GM19328 (cell line): ENCODE results near the gene RBPJ.
"Not testable (repeated sequence)": the region's sequence is repeated elsewhere in the genome, so short reads cannot be mapped to it uniquely, and the experiment has no call there.

ENCODE experiments used
- ATAC-seq: cut with Tn5 transposase; IDR thresholded peaks from one replicate; pipeline ENCODE4 v1.9.1; 2021; ENCODE audit warnings: mild to moderate bottlenecking, moderate library complexity; ENCODE audit not compliant: unreplicated experiment

The RBPJ gene

GRCh38 chr4:26334366-26334765 lies 13.6 kb downstream of the RBPJ start:
- ATAC-seq, result no peak

DNA sequence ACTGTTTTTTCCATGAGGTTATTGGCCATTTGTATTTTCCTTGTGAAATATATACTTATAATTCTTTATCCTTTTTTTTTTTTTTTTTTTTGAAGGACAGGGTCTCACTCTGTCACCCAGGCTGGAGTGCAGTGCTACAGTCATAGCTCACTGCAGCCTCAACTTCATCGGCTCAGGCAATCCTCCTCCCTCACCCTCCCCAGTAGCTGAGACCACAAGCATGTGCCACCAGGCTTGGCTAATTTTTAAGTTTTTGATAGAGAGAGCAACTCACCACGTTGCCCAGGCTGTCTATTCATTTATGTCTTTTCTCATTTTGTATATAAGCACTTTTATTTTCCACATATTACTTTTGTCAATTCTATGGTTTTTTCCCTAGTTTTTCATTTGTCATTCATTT lies 16.8 kb downstream of the RBPJ start:
- no peak for ATAC-seq

DNA sequence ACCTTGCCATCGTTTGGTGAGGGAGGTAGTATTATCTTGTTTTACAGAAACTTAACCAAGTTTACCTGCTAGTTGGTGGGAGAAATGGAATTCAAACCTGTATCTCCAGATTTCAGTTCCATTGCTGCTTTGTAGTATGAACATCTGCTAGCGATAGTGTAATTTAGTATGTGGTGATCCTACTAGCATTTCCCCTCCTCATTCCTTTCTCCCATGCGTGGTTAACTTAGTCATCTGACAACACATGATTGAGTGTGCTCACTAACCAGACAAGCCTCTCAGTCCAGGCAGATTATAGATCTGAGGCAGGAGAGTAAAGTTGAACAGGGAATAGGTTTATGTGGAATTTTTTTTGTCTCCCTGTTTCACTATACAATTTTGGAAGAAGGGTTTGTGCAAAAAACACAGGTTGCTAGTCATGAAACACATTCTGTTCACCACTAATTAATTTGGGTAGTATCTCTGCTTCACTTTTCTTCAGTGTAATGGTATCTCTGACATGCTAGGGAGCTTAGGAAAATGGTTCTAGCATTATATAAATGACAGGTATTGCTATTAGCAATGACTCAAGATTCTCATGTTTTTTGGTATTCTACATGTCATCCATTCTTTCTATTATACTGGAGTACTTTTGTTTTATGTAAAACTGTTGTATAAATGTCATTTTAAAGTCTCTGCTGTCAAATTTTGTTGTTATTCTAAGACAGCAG lies 21.7 kb downstream of the RBPJ start:
- no peak for ATAC-seq

DNA sequence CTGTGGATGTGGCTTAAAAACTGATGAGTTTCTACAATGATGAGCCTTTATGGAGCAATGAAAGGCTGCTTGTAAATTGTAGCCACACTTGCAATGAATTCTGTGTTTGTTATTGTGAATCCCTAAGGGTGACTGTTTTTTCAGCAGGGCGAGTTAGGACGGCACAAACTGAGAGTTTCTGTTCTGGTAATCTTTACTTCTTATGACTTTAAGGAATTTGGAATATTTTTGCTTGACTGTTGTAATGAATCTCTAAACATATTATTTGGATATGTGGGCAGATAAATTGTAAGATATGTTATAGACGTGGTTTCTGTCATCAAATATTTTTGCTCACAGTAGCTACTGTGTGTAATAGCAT lies 22.2 kb downstream of the RBPJ start:
- no peak for ATAC-seq

GRCh38 chr4:26344901-26345564 lies 24.2 kb downstream of the RBPJ start:
- ATAC-seq, result no peak

GRCh38 chr4:26345565-26345938 lies 24.7 kb downstream of the RBPJ start:
- no peak for ATAC-seq

DNA sequence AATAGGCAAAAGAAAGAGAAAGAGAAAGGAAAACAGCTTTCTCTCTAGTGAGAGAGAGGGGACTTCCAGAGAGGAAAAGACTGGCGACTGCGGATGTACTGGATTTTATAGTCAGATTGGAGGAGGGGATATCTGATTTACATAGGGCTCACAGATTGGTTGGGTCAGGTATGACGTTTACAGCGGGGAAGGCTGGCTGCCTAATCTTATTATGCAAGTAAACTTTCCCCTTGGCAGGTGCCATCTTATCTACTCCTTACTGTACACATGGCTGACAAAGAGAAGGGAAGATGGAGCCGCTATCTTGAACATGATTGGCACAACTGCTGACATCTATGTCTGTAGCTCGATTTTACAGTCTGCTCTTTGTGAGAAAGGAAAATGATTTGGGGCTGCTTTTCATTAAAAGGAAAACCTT lies 25.4 kb downstream of the RBPJ start:
- no peak for ATAC-seq

DNA sequence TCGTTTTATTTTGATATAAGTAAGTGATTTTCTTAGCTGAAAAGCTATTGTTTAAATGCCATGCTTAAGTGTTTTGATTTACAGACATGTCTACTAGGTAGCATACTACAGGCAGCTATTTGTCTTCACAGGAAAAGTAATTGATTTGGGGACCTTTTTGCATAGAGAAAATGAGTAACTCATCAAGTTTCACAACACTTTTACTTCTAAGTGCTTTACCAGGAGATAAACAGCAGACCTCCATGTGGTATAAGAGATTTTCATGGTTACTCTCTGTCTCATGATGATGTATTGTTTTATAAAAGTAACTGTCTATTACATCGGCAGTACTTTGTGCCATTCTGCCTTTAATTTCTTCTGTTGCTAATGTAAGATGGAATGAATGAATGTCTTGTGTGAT lies 28.7 kb downstream of the RBPJ start:
- no peak for ATAC-seq

DNA sequence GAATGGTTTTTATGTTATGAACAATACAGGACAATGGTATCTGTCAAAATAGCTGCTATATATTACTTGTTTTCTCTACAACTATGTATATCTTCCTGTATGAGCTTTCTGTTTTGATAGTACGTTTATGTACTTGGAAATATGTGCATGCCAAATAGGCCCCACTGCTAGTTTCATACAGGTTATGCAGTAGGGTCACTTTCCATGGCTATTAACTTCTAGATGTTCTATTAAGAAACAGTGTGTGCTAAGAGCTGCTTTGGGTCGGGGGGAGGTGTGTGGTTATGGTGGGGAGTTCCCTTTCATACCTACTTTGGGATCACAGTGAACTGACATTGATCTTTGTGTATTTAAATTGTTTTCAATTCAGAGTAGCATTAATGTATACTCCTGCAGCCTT lies 30.9 kb downstream of the RBPJ start:
- no peak for ATAC-seq

DNA sequence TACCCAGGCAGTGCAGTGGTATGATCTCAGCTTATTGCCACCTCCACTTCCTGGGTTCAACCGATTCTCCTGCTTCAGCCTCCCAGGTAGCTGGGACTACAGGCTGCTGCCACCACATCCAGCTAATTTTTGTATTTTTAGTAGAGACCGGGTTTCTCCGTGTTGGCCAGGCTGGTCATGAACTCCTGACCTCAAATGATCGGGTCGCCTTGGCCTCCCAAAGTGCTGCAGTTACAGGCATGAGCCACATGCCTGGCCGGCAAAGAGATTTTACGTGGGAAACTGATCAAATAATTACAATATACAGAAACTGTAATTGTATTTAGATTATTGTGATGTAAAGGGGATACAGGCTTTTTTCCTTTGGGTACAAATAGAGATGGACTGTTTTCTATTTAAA lies 33.7 kb downstream of the RBPJ start:
- no peak for ATAC-seq

DNA sequence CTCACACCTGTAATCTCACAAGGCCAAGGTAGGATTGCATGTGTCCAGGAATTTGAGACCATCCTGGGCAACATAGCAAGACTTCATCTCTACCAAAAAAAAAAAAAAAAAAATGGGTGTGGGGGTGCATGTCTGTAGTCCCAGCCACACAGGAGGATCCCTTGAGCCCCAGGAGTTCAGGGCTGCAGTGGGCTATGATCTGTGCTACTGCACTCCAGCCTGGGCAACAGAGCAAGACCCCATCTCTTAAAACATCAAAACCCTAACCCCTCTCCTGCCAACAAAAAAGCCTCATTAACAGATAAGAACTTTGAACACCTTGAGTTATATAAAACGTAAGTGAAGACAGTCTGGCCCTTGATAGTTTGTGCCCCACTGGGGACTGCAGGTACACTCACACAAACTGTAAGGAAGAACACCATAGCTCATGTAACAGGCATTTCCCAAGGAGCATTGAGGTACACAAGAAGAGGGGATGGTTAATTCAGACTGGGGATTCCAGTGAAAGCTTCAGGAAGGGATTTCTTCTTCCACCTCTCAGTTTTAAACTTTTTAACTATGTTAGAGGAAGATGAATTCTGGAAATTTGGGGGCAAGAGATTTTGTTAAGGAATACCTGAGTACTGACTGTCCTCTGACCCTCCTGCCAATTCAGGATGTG lies 34.7 kb downstream of the RBPJ start:
- no peak for ATAC-seq

DNA sequence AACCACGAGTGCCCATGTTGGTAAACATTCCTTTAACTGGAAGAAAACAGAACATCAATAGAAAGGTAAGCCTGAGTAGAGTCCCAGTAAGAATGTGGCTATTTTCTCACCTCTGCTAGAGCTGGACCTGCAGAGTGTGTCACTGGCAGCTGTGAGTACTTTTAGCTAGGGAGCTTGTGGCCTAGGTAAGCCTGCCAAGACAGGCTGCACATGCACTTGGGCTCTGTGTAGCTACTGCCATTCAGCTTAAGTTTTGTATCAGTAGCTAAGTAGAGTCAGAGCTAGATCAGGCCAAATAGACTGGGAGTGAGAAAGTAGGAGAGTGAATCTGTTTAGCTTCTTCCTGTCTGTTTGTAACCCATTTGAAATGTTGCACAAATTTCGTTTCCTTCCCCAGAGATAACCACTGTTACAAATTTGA lies 35.3 kb downstream of the RBPJ start:
- no peak for ATAC-seq

DNA sequence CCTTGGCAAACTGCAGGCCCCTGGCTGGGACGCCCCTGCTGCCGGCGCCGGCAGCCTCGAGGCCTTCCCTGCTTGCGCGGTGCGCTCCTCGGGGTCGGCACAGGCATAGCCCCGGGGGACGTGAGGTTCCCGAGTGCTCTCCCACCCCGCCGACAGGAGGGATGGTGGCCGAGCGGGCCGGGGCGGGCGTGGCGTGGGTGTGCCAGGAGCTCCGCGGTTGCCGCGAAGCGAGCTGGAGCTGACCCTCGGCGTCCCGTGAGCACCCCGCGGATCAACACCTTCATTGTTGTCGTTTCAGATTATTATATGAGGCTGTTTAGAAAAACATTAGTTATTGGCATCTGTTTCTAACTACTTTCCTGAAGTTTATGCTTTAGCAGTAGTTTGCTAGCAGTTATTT lies 38.7 kb downstream of the RBPJ start:
- ATAC-seq, result not testable (repeated sequence)

- ATAC-seq, result no peak
Measured at GRCh38 chr4:26360273-26360672, 39.5 kb downstream of the RBPJ start.

DNA sequence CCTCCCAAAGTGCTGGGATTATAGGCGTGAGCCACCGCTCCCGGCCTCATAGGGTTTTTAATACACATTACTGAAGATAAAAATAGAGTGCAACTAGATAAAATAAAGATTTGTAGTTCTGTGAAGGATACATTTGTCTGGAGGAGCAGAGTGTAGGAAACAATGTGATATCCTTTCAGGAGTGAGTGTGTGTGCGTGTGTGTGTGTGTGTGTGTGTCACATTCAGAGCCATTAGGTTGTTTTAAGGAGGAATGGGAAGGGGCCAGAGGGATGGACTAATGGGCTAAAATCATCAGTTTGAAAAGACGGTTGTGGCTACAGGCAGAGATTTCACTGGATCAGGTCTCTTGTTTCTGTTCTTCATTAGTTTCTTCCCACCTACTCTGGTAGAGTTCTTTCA lies 40.0 kb downstream of the RBPJ start:
- no peak for ATAC-seq

GRCh38 chr4:26361297-26361696 lies 40.5 kb downstream of the RBPJ start:
- ATAC-seq, result no peak

GRCh38 chr4:26362745-26363439 lies 42.1 kb downstream of the RBPJ start:
- ATAC-seq, result no peak

- ATAC-seq, result no peak
Measured at GRCh38 chr4:26365537-26366150, 44.8 kb downstream of the RBPJ start.

- ATAC-seq, result no peak
Measured at GRCh38 chr4:26367811-26368210, 47.0 kb downstream of the RBPJ start.

DNA sequence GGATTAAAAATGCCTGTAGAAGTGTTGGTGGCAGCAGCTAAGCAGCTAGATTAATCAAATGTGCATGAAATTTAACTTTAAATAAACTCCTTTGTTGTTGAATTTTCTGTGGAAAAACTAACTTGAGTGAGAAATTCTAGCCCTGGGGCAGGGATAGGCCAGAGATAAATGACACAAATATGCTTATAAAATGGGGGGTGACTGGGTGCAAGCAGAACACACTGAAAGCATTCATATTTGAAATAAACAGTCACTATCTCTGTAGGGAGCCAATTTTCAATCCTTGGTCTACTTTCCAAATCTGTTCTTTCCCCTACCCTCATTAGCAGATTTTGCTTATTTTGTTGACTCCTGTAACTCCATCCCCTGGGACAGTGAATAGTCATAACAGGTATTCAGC lies 47.9 kb downstream of the RBPJ start:
- no peak for ATAC-seq

- no peak for ATAC-seq
Measured at GRCh38 chr4:26369132-26369531, 48.3 kb downstream of the RBPJ start.
